GM10847 (cell line): Measurements from ENCODE around the gene GDPGP1.

Source experiments
- POLR2A ChIP-seq: IDR thresholded peaks from 2 replicates; pipeline ENCODE4 v1.6.1; 2011; ENCODE audit not compliant: insufficient read length; ENCODE audit errors: extremely low read depth

The GDPGP1 gene

GRCh38 chr15:90295270-90295648 is 61.2 kb downstream of the GDPGP1 start:
- TF ChIP-seq POLR2A, result no peak
